OCI-LY3 (cell line): ENCODE measurements around the gene SPATA6.

Source experiments
- CTCF ChIP-seq: fragments of 200-600, 300-600 bp; sonication (generic); IDR thresholded peaks from 2 replicates; pipeline ENCODE4 v1.5.1; 2014; ENCODE audit warnings: antibody characterized with exemption, low read length, low read depth
- EZH2phosphoT487 ChIP-seq: fragments of 200-600 bp; shearing (Covaris generic); IDR thresholded peaks from 2 replicates; pipeline ENCODE4 v1.6.1; 2018; ENCODE audit warnings: antibody characterized with exemption, mixed run types, low read depth

DNA sequence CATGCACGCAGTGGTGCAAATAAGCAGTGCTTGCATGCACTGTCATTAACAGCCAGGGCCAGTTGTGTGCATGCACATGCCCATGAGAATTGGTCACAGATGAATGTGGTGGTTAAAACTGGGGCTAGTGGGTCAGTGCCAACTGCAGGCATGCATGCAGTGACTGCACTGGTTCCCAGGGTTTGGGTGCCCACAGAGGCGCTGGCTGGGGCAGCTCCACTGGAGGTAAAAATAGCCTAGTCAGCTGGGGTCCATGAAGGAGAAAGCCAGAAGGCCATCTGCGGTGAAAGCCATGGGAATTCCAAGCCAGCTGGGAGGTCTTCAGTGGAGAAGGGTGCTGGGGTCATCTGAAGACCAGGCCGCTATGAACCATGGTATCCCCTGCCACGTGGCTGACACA, 179.3 kb downstream of the SPATA6 start:
- TF ChIP-seq CTCF (no peak), EZH2phosphoT487 (no peak)
